ENCODE measurements around the gene GMPPA. TPM values are rescaled to one million over a fixed set of nuclear protein-coding genes. Genes with fewer than 3 reads are reported as not detected.

Gene GMPPA
- total RNA-seq, 4 donors from 2014 or later: 16.3 to 38.2 (median 18.2) TPM

GRCh38 chr2:219541611-219542180 lies 43.0 kb downstream of the GMPPA start:
- TF ChIP-seq CTCF (IDR thresholded peaks at IDR 0.05; ENCODE audit: low read depth): no peak

- TF ChIP-seq CTCF (IDR thresholded peaks at IDR 0.05; ENCODE audit: low read depth): no peak
Observed at GRCh38 chr2:219542931-219543595, 44.4 kb downstream of the GMPPA start.

- no peak for TF ChIP-seq CTCF (IDR thresholded peaks at IDR 0.05; ENCODE audit: low read depth)
Observed at GRCh38 chr2:219543596-219544358, 45.1 kb downstream of the GMPPA start, which contains the start of the genes CHPF and TMEM198. TSS of gene CHPF (minus strand) at chr2:219543809. CDS start at chr2:219543538, 271 bp downstream. TSS of gene TMEM198 (plus strand) at chr2:219544028. CDS start at chr2:219544728, 700 bp downstream.

GRCh38 chr2:219544567-219544966 lies 45.9 kb downstream of the GMPPA start:
- TF ChIP-seq CTCF (IDR thresholded peaks at IDR 0.05; ENCODE audit: low read depth): no peak

- no peak for TF ChIP-seq CTCF (IDR thresholded peaks at IDR 0.05; ENCODE audit: low read depth)
Observed at GRCh38 chr2:219545295-219545942, 46.7 kb downstream of the GMPPA start.

GRCh38 chr2:219545943-219546352 lies 47.3 kb downstream of the GMPPA start:
- TF ChIP-seq CTCF (IDR thresholded peaks at IDR 0.05; ENCODE audit: low read depth): no peak

Measured in subcutaneous adipose tissue (tissue), 4 donors.